LoVo (cell line): Measurements from ENCODE around the gene BSDC1.

Experiments
- DNase-seq: peaks from one replicate; pipeline ENCODE4 v3.0.0-alpha.2; 2016; ENCODE audit warnings: low spot score

Gene BSDC1

GRCh38 chr1:32394890-32395432 lies 720 bp upstream of the BSDC1 start:
- no peak for DNase-seq

- peak; percentile 41 for DNase-seq
These were observed 455 bp downstream of the BSDC1 start for GRCh38 chr1:32393832-32394140.

- no peak for DNase-seq
These were observed 1.1 kb downstream of the BSDC1 start for GRCh38 chr1:32393136-32393535.

- no peak for DNase-seq
These were observed 1.9 kb downstream of the BSDC1 start for GRCh38 chr1:32392325-32392724.

GRCh38 chr1:32390904-32391870 lies 3.1 kb downstream of the BSDC1 start:
- no peak for DNase-seq

- DNase-seq = no peak
These were observed 5.6 kb downstream of the BSDC1 start for GRCh38 chr1:32388641-32389040.

- no peak for DNase-seq
These were observed 7.4 kb downstream of the BSDC1 start for GRCh38 chr1:32386676-32387392.

- no peak for DNase-seq
These were observed 14.2 kb downstream of the BSDC1 start for GRCh38 chr1:32380057-32380456.

GRCh38 chr1:32377541-32378220 lies 16.6 kb downstream of the BSDC1 start:
- no peak for DNase-seq

- no peak for DNase-seq
These were observed 18.0 kb downstream of the BSDC1 start for GRCh38 chr1:32376199-32376598.

- DNase-seq = no peak
These were observed 20.1 kb downstream of the BSDC1 start for GRCh38 chr1:32373996-32374592.

GRCh38 chr1:32372149-32372756 lies 22.0 kb downstream of the BSDC1 start:
- no peak for DNase-seq

GRCh38 chr1:32367912-32368635 lies 26.2 kb downstream of the BSDC1 start:
- no peak for DNase-seq

- DNase-seq = no peak
These were observed 28.8 kb downstream of the BSDC1 start for GRCh38 chr1:32365445-32365844.

- DNase-seq = no peak
These were observed 29.4 kb downstream of the BSDC1 start for GRCh38 chr1:32364836-32365235.

GRCh38 chr1:32363713-32364112 lies 30.5 kb downstream of the BSDC1 start:
- DNase-seq = no peak

GRCh38 chr1:32362474-32363313 lies 31.5 kb downstream of the BSDC1 start, which contains the start of the genes FAM229A and TSSK3:
Gene FAM229A (minus strand): TSS chr1:32362485. CDS start chr1:32362091, 394 bp downstream.
Gene TSSK3 (plus strand): TSS chr1:32362539. CDS start chr1:32362702, 163 bp downstream.
- DNase-seq = no peak

- no peak for DNase-seq
These were observed 32.4 kb downstream of the BSDC1 start for GRCh38 chr1:32361674-32362473.

- DNase-seq = no peak
These were observed 33.0 kb downstream of the BSDC1 start for GRCh38 chr1:32361308-32361673.
